NCI-H2196 treated with DMSO at 0.1 percent for 48 hours (cell line): ENCODE results near the gene PRR33.

Source experiments
- DNase-seq: peaks from one replicate; lab custom pipeline; 2025; ENCODE audit not compliant: unreplicated experiment; lab: John Stamatoyannopoulos, UW

Gene PRR33

DNA sequence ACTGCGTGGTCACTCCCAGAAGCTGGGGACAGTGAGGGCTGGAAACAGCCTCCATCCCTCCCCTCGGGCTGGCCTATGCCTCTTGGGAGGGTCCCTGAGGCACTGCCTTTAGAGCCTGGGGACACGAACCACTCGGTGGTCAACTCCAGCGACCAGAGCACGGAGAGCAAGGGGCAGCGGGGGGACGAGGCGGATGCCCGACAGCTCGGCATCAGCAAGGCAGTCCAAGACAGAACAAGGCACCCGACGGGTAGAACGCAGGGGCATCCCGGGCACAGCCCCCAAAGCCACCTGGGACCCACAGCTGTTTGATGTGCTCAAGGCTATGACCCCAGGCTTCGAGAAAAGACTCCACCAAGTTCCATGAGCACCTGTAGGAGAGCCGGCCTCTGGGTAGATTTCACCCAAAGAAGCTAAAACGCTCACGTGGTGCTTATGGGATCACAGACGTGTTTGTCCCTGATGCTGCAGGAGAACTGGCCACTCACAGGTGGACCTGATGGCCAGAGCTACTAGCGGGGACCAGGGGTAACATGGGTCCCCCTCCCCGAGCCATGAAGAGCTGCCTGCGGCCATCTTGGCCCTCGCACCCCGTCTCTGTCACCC, 39.3 kb downstream of the PRR33 start:
- DNase-seq = no peak

DNA sequence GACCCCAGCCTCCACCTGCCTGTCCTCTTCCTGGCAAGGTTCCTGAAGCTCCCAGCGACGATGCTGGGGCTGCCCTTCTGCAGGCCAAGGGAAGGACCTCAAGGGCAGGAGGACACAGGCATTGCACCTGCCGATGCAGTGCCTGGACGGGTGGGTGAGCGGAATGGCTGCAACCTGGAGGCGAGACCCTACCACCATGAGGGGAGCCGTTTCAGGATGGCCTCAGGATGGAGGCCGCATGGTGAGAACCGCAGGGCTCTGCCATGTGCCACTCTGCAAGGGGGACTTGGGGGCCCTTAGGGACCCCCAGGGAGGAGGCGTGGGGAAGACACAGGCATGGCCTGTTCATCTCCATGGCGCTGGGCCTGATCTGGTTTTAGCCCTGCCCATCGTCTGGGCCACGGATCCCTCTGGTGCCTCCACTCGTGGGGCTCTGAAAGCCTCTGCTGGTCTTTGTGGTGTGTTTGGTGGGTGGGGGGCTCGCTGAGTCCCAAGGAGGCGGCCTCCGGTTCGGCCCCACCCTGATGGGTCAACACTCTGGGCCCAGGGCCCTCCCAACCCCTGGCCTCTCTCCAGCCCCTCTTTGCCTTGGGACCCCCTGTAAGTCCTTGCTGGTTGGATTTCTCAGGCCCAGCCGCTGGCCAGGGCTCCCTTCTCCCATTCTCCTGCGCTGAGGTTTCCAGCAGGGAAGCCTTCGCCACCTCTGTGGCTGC, 40.1 kb downstream of the PRR33 start:
- no peak for DNase-seq

DNA sequence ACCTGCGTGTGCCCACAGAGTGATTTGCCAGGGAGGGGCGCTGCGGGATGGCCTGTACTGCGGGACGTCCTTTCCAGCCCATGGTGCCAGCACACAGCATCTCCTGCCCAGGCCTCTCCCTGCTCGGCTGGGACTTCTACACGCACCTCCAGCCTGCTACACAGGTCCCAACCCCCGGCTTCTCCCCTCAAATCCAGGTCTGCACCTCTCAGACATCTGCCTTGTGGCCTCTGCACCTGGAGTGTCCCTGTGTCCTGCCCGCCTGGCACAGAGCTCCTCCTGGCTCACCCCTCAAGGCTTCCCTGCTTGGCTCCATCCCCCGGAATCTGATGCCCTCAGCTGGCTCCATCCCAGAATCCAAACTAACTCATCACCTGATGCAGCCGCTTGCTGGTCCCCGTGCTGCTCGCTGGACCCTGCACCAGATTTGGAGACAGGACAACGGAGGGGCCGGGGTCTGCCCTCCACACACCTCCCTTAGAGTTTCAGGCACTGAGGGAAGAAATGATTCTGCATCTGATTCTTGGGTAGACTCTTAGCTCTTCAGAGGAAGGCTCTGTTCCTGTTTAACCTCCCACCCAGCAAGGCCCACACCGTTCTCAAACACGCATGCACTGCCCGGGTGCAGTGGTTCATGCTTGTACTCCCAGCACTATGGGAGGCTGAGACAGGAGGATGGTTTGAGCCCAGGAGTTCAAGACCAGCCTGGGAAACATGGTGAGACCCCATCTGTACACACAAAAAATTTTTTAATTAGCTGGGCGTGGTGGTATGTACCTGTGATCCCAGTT, 42.9 kb downstream of the PRR33 start:
- DNase-seq = no peak

DNA sequence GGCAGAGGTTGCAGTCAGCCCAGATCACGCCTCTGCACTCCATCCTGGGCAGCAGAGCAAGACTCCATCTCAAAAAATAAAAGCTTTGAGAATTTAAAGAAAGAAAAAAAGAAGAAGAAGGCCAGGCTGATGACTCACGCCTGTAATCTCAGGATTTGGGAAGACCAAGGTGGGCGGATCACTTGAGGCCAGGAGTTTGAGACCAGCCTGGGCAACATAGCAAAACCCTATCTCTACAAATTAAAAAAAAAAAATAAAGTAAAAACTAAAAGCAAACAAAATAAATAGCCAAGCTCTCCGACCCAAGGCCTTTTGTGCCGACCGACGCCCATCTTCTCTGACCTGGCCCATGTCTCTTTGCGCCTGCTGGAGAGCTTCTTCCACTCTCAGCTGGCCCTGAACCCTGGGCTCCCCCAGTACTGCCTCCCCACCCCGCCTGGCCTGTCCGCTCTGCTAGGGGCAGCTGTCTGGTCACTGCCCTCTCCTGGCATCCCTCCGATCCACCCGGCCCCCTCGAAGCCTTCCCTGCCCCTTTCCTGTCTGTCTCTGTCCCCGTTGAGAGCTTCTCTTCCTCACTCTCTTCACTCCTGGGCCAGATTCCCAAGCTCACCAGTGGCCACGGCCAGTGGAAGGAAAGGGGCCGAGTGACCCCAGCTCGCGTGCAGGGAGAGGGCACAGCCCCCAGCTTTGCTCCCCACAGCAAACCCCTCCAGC, 43.6 kb downstream of the PRR33 start:
- no peak for DNase-seq

DNA sequence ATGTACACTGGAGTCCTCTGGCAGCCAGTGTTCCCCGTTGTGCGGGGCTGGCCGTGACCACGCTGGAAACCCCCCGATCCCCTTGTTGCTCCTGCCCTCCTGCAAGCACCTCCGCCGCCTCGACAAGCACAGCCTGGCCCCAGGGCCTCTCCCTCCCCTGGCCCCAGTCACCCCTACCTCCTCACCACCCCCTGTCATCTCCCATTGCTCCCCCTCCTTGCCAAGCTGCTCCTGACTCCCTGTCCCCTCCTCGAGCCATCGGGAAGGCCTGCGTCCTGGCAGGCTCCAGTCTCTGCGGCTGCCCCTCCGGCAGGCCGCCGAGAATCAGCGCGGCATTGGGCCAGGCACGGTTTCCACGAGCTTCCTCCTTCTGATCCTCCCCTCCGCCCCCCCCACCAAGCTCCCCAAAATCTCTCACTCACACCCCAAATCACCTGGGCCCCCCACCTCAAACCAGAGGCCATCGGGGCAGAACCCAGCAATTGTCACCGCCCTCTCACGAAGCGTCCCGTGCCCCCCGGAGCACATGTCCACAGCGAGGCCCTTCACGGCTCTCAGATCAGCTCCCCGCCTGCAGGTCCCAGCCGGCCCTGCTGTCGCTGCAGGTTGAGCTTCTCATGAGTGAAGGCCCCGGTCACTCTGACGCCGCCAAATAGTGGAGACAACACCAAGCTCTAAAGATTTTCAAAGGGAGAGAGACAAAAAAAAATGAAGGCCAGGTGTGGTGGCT, 44.5 kb downstream of the PRR33 start:
- no peak for DNase-seq

DNA sequence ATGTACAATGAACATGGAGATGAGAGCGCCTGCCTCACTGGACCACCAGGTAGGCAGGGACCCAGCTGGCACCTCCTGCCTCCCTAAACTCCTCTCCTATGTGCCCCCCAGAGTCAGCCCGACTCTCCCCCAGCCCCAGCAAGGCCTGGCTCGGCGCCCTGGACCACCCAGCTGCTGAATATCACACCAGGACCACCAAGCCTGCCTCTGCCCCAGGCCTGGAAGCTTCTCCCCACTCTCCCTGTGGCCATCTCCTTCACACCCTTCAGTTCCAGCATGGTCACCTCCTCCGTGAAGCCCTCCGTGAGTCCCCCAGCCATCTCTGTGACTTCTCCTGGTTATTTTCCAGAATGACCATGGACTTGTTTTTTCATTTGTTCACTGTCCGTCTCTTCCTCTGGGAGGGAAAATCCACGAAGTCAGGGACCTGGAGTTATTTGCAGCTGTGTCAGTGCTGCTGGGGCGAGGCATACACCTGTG, 45.2 kb downstream of the PRR33 start:
- DNase-seq = no peak

DNA sequence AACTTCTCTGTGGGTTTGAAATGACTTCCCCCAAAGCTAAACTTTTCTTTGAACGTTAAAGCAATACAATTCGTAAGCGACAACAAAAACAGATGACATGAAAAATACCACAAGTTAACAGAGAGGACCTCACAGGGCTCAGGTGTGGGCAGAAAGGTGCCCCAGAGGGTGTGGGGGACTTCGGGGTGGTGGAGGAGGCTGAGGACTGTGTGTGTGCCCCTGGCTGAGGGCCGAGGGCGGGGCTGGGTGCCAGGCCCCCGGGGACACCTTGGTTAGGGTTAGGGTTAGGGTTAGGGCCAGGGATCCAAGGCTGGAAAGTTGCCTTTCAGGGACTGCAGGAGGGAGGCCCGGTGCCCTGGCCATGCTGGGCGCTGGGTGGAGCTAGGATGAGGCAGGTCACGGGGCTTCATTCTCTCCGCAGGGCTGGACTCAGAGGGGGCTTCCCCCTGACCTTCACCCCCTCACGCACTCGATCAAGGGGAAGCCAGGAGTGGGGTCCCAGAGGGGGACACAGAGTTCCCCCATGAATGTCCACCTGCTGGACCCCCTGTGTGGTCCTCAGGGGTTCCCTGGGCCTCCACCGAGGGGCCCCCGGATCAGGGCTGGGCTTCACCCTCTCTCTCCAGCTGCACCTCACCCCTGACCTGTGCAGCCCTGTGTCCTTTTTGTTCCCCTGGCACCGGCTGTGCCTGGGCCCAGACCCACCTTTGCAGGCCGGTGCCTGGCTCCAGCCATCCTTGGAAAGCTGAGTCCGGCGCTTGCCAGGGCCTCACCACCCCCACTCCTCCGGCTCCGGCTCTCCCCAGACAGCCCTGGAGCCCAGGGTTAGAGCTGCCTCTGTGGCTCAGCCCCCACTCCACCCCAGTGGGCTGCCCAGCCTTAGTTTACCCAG, 45.9 kb downstream of the PRR33 start:
- no peak for DNase-seq

DNA sequence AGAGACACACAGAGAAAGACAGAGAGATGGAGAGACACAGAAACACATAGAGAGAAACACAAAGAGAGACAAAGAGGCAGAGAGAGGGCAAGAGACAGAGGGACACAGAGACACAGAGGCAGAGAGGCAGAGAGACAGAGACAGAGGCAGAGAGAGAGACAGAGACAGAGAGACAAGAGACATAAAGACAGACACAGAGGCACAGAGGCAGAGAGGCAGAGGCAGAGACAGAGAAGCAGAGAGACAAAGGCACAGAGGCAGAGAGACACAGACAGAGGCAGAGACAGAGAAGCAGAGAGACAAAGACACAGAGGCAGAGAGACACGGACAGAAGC, 46.6 kb downstream of the PRR33 start:
- no peak for DNase-seq

DNA sequence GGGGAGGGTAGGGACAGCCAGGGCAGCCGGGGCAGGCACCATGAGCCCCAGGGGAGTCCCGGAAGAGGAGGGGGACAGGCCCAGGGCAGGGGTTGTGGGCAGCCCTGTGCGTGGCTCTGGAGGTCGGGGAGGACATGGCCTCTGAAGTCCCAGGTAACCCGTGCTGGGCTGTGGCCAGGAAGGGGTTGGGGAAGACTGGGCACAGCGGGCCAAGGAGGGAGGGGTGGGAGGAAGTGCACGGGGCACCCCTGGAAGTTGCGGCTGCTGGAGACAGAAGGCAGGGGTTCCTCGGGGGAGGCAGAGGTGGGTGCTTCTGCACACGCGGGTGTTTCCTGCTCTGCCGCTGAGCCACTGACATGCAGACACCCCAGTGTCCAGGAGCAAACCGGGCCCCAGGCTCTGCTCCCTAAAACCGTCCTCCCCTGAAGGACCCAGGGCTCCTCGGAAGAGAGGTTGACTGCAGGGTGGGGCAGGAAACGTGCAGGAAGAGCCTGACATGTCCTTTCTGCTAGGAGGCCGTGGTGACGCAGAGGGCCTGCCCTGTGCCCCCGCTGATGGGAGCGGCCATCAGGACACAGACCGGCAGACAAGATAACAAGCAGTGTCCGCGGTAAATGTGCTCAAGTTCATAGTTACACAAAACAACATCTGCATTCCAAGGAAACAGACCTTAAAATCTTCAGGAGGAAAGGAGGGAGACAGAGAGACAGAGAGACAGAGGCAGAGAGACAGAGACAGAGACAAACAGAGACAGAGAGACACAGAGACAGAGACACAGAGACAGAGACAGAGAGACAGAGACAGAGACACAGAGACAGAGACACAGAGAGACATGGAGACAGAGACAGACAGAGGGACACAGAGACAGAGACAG, 47.2 kb downstream of the PRR33 start:
- no peak for DNase-seq

DNA sequence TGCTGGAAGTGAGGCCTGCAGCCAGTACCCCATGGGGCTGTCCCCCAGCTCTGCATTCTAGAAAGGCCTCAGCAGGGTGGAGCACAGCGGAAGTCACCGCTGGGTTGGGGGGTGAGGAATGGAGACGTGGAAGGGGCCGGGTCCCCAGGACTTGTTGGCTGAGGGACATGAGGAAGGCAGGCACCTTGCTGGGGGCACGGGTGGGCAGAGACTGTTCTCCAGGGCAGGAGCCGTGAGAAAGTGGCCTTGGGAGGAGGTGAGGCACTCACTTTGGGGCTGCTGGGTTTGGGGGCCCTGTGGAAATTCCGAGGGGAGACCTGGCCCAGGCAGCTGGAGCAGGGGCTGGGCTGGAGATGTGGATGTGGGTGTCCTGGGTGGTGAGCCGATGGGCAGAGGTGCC, 47.9 kb downstream of the PRR33 start:
- DNase-seq = no peak

DNA sequence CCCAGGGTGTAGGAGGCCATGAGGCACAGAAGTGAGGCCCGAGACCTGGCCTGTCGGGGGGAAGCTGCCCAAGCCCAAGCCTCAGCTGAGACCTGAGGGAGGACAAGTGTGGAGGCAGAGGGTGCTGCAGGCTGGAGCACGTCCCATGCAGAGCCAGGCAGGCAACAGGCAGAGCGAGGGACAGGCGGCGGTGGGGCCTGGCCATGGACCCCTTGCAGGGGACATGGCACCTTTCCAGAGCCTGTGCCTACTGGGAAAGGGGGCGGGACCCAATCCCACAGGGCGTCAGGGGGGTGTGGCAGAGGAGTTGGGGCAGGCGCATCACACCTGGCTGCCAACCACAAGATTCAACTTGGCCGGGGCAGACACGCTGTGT, 48.6 kb downstream of the PRR33 start:
- no peak for DNase-seq

DNA sequence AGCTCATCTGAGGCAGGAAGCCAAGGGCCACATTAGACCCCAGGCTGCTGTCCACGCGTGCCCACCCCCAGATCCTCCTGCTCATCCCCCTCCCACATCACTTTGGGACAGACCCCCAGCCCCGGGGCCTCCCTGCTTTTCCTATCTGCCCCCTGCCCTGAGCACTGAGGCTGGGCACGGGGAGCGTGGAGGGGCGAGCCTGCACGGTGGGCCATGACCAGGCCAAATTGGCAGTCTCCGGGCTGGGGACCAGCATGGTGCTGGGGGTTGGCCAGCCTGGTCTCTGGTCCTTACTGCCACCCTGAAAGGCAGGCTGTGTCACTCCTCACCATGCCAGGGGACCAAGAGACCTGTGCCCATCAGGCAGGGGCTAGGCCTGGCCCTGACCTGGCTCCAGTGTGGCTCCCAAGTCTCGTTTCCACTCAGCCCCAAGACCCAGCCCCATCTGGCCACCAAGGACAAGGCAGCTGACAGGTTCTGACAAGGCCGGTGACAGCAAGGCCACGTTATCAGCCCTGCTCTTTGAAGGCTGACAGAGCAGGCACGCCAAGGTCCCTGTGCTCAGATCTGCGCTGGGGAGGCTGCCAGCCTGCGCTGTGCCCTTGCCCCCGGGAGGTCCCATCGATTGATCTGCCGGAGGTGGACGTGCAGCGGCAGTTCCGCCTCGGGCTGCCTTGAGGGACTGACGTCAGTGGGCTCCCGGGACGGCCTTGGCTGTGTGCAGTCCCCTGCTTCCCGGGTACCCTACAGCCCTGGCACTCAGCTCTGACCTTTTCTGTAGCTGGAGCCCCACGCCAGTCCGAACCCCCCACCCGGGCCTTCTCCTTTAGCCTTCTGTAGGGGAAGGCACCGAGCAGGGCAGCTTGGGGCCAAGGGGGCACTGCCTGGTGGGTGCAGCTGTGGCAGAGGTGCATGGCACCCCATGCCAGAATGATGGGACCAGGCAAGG, 49.3 kb downstream of the PRR33 start:
- no peak for DNase-seq

DNA sequence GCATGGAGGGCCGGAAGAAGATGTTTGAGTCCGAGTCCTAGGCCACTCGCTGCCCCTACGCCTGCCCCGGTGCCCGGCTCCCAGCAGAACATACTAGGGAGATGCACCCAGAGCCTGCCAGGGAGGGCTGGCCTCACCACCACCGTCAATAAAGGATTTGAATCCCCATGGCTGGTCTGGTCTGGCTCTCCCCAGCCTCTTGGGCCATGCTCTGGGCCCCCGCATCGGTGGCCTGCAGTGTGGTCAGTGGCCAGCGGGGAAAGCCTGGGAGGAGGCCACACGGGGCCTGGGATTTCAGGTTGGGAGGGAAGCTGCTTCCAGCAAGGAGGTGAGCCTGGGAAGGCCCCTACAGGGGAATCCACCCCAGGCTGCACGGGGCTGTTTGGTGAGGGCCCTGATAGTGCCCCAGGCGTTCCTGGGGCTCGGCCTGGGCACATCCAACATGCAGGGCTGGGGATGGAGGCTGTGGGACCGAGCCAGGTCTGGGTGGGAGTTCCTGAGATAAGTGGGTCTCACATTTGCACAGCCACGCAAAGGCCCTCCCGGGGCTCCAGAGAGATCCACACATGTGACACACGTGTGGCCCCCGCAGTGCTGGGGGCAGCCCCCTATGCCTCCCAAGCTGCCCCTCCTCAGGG, 50.1 kb downstream of the PRR33 start:
- DNase-seq = no peak

DNA sequence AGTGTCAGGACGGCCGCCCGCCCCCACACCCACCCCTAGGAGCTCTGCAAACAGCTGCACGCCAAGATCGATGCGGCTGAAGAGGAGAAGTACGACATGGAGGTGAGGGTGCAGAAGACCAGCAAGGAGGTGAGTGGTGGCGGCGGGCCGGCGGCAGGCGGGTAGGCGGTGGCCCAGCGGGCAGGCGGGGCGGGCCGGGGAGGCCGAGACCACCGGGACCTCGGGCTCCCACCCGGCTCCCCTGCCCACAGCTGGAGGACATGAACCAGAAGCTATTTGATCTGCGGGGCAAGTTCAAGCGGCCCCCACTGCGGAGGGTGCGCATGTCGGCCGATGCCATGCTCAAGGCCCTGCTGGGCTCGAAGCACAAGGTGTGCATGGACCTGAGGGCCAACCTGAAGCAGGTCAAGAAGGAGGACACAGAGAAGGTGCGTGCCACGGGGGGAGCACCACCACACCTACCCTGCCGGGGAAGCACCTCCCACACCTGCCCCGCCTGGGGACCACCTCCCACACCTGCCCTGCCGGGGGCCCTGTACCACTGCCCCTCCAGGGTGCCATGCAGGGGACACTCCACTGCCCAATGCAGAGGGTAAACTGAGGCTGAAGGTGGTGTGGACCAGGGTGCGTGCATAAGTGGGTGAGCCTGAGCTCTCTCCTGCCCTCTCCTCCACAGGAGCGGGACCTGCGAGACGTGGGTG, 50.8 kb downstream of the PRR33 start:
- no peak for DNase-seq

DNA sequence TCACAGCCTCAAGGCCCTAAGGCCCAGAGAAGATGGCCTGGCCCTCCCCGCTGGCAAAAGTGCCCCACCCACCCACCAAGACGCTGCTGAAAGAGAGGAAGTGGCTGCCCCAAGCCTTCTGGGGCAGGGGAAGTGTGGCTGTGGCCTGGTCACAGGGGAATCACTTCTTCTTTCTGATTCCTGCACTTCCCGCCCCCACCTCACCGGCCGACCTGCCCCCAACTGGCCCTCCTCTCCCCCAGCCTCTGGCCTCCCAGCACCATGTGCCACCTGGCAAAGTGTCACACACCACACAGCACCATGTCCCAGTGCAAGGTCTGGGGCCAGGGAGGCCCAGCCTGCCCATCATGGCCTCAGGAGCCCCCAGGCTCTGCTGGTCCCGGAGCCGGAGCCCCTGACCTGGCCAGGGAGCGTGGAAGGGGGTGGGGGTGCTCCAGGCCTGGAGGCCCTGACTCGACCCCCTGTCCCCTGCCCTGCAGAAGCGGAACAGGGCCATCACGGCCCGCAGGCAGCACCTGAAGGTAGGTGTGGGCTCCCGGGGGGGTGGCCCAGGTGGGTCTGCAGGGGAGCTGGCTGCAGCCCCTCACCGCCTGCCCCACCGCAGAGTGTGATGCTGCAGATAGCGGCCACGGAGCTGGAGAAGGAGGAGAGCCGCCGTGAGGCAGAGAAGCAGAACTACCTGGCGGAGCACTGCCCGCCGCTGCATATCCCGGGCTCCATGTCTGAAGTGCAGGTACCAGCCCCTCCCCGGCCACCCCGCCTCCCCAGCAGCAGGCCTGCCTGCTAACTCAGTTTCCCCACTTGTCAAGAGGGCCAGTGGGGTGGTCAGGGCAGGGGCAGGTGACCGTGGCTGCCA, 51.5 kb downstream of the PRR33 start:
- DNase-seq = no peak
